HL-60 (cell line): ENCODE measurements around the gene CREB5.

ENCODE experiments used
- DNase-seq, 2 experiments: peaks; one replicate each; pipeline ENCODE4 v3.0.0-alpha.2; 2010 to 2020; ENCODE audit warnings: low read depth in 1 of 2, low spot score in 1 of 2
- H3K27ac ChIP-seq: fragments of 250-450 bp; sonication (Bioruptor Pico); replicated peaks from 2 replicates; pipeline ENCODE4 v1.5.1; 2020; ENCODE audit warnings: mild to moderate bottlenecking, moderate library complexity
- H3K27me3 ChIP-seq: fragments of 250-450 bp; sonication (Bioruptor Pico); 2 replicates; pipeline ENCODE4 v1.5.1; 2021; ENCODE audit warnings: mild to moderate bottlenecking, moderate library complexity; ENCODE audit not compliant: insufficient read depth, poor library complexity, severe bottlenecking
- H3K4me3 ChIP-seq: replicated peaks from 2 replicates; pipeline ENCODE4 v1.5.1; 2011; ENCODE audit warnings: mild to moderate bottlenecking, control low read depth, low read length; ENCODE audit not compliant: insufficient read depth
- CTCF ChIP-seq: IDR thresholded peaks from one replicate; pipeline ENCODE4 v1.5.1; 2011; ENCODE audit warnings: low read length, control low read depth, inconsistent platforms; ENCODE audit not compliant: insufficient read depth
- GABPA ChIP-seq: IDR thresholded peaks from 2 replicates; pipeline ENCODE4 v1.6.1; 2012; ENCODE audit warnings: low read depth
- POLR2AphosphoS5 ChIP-seq: IDR thresholded peaks from 2 replicates; pipeline ENCODE4 v1.6.1; 2012; ENCODE audit warnings: low read depth
- REST ChIP-seq: IDR thresholded peaks from 2 replicates; pipeline ENCODE4 v1.6.1; 2012; ENCODE audit warnings: low read depth; ENCODE audit not compliant: insufficient replicate concordance
- SPI1 ChIP-seq: IDR thresholded peaks from 2 replicates; pipeline ENCODE4 v1.6.1; 2012; ENCODE audit warnings: low read depth, mild to moderate bottlenecking, borderline replicate concordance

The CREB5 gene

GRCh38 chr7:28617308-28617880, 205.1 kb downstream of the CREB5 start:
- TF ChIP-seq SPI1: no peak
- TF ChIP-seq REST: no peak
- TF ChIP-seq POLR2AphosphoS5: no peak
- TF ChIP-seq GABPA: no peak
- no peak for TF ChIP-seq CTCF
- H3K27me3 ChIP-seq: peaks cover 3% of the 10 kb centered on the region
- H3K4me3 ChIP-seq: no peak overlapping the region
- no peak overlapping the region for H3K27ac ChIP-seq
- DNase-seq: no peak

- no peak for TF ChIP-seq REST
- TF ChIP-seq CTCF: no peak
- no peak for TF ChIP-seq GABPA
- TF ChIP-seq POLR2AphosphoS5: no peak
- no peak for TF ChIP-seq SPI1
- DNase-seq: no peak
- H3K27ac ChIP-seq: no peak overlapping the region
Observed at GRCh38 chr7:28618383-28618782, 206.1 kb downstream of the CREB5 start.

GRCh38 chr7:28619256-28619655, 206.9 kb downstream of the CREB5 start:
- Histone ChIP-seq H3K27me3 (peaks cover 3% of the 10 kb centered on the region), H3K27ac (no peak overlapping the region), H3K4me3 (no peak overlapping the region)
- no peak for DNase-seq
- no peak for TF ChIP-seq POLR2AphosphoS5
- TF ChIP-seq GABPA: no peak
- TF ChIP-seq SPI1: no peak
- no peak for TF ChIP-seq REST
- TF ChIP-seq CTCF: no peak

More at GRCh38 chr7:28618383-28618782, 206.1 kb downstream of the CREB5 start:
- peaks cover 3% of the 10 kb centered on the region for H3K27me3 ChIP-seq
- H3K4me3 ChIP-seq: no peak overlapping the region
